GM19324 (cell line): Measurements from ENCODE around the gene TPRA1.
"Not testable (repeated sequence)": the region's sequence is repeated elsewhere in the genome, so short reads cannot be mapped to it uniquely, and the experiment has no call there.

Source experiments
- ATAC-seq: cut with Tn5 transposase; IDR thresholded peaks from one replicate; pipeline ENCODE4 v1.9.1; 2021; ENCODE audit warnings: mild to moderate bottlenecking, moderate library complexity; ENCODE audit not compliant: unreplicated experiment, low FRiP score

The TPRA1 gene

DNA sequence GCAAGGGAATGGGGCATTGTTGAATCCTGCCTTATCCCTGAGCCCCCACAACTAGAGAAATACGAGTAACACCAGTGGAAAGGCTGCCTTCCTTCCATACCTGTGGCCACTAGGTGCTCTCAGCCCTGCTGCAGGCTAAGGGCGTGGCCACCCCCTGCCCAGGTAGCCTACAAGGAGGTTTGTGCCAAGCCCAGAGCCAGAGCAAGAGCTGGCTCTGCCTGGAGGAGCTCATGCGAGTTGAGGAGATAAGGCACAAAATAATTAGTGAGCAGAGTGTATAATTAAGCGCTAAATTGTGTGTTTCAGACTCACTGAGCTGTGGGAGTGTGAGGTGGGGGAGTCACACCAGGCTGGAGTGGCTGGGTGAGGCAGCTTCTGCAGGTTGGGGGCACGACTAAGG lies 49.2 kb downstream of the TPRA1 start:
- no peak for ATAC-seq

- ATAC-seq = no peak
These were observed 51.0 kb downstream of the TPRA1 start for GRCh38 chr3:127539366-127540060.

GRCh38 chr3:127538569-127538968 lies 52.0 kb downstream of the TPRA1 start:
- no peak for ATAC-seq

DNA sequence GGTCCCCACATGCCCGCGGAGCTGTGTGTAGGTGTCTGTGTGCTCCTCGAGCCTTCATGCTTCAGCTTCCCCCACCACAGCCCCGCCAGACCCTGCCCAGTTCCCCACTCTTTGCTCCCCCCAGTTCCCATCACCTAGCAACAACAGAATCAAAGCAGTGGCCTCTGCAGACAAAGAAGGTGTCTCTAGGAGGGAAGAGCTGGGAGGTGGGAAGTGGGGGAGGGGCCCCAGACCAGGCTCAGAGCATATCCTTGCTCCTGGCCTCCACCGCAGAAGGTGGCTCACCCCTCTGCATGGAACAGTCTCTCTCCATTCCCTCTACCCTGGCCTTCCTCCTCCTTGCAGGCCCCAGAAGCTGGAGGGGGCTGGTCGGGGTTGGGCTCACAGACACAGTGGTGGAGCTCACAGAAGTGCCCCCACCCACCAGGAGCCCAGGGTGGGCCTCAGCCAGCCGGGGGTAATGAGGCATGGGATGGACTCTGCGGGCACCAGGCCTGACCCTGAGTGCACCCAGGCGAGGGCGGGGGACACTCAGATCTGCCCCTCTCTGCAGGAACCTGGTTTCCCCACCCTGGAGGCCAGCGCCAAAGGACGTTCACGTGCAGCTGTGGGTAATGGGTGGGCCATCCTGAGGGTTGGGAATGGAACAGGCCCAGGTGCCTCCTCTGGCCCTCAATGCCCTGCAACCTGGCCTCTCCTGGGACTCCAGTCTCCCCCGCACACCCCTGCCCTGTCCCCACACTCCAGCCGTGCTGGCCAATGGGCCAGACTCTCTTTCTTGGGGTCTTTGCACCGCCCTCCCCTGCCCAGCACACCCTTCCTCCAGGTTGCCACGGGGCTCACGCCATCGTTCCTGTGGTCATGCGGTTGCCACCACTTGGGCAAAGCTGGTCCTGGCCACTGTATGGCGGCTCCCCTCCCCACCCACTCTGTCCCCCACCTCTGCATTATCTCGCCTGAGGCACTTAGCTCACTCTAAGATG lies 53.4 kb downstream of the TPRA1 start:
- no peak for ATAC-seq

GRCh38 chr3:127535901-127536829 lies 54.4 kb downstream of the TPRA1 start:
- ATAC-seq = no peak

DNA sequence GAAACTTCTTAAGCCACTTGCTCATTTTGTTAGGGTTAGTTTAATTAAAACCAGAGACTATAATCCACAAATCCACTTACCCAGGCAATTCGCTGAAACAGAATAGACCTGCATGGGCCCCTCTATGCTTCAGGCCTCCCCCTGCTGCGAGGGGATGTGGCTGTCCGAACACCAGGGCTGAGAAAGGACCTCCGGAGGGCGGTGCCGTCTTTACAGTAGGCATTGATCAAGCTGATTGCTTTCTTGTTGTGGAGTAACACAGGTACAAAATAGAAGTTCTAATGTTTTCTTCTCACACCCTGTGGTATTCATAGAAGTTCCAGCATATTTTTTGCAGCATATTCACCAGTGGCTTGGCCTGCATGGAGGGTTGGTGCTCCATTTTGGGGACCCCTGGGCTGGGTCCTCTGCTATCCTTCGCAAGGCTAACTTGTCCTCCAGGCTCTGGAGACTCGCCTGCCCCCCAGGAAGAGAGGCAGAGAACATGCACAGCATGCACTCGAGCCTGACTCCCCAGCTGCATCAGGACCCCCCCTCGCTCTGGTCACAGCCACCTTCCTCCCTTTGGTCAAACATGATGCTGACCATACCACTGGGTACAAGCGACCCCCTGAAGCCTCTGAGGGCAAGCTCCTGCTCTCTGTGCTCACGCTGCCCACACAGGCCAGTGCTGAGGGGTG lies 55.3 kb downstream of the TPRA1 start:
- ATAC-seq = no peak

GRCh38 chr3:127534564-127534963 lies 56.0 kb downstream of the TPRA1 start:
- no peak for ATAC-seq

DNA sequence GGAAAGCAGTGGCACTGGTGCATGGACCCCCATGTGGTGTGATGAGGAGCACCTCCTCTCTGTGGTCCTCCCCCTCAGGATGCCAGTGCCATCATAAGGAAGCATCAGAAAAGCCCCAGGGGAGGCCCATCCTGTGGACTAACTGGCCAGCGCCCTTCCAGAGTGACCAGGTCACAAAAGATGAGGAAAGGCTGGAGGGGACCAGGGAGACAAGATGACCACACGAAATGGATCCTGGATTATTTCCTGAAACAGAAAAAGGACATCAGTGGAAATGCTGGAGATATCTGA lies 56.4 kb downstream of the TPRA1 start:
- no peak for ATAC-seq

DNA sequence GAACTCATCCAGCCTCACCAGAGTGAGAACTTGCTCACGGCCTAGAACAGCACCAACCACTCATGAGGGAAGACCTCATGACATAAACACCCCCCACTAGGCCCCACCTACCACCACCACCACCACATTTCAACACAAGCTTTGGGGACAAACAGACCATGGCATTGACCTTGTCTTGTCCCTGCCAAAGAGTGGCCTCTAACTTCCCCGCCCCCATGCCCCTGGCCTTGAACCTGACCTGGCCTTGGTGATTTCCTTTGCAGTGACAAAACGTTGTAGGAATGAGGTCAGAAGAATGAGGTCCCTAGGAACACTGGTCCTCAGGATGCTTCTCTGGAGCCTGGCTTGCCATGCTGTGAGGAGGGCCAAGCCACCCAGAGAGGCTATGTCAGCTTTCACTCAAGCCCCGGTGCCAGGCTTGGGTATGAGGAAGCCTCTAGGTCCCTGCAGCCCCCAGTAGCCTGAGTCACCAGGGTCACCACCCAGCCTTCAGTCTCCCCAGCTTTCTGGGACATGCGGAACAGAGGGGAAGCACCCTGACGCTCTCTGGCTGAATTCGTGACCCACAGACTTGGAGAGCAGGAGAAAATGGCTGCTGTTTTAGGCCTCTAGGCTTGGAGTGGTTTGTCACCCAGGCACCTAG lies 57.9 kb downstream of the TPRA1 start:
- no peak for ATAC-seq

DNA sequence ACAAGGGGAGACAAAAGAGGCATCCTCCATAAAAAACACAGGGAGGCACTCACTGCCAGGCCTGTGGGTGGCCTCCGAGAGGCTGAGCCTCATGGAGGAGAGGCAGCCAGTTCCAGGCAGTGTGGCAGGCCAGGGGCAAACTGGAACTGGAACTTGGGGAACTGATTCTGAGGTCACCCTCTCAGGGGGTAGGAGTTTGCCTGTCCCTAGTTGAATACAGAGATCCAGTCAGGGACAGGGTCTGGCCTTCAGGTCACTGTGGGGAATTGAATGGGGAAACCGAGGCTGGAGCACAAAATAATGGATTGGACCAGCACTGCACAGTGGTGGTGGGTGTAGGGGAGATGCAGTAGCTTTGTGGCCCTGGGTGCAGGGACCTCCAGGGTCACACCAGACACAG lies 58.7 kb downstream of the TPRA1 start:
- no peak for ATAC-seq

DNA sequence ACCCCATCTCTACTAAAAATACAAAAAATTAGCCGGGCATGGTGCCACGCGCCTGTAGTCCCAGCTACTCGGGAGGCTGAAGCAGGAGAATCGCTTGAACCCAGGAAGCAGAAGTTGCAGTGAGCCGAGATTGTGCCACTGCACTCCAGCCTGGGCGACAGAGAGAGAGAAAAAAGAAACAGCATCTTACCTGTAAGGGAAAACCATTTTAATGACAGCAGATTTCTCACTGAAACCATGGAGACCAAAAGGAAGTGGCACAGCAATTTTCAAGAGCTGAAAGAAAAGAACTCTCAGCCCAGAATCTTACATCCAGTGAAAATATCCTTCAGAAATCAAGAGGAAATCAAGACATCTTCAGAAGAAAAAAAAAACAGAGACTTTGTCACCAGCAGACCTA lies 59.7 kb downstream of the TPRA1 start:
- not testable (repeated sequence) for ATAC-seq

DNA sequence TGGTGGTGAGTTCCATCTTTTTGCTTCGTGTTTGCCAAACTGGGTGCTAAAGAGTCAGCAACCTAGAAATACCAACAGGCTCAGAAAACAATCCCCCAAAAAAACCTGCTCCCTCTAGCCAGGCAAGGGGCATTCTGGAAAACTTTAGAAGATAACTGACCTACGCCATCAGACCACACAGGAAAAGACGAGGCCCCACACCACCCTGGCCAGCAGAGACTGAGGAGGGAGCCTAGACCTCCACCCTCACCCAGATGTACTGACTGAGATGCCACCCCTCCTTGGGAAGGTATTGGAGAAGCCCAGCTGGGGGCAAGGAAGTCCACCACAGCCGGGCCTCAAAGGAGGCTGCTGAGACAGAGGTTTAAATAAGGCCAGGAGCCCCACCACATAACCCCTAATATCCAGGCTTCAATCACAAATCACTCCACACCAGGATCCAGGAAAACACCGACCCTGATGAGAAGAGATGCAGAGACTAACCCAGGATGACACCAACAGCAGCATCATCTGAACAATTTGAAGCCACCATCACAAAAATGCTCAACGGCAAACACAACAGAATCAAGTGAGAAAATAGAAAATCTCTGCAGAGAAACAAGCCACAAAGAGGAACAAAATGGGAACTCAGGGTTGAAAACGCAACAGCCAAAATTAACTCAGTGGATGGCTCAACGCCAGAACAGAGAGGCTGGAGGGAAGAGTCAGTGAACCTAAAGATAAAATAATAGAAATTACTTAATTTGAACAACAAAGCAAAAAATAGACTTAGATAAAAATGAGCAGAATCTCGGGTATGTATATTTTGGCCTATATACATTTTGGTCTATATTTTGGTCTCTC lies 61.0 kb downstream of the TPRA1 start:
- no peak for ATAC-seq

- no peak for ATAC-seq
These were observed 65.2 kb downstream of the TPRA1 start for GRCh38 chr3:127525373-127525772.

GRCh38 chr3:127524296-127524896 lies 66.1 kb downstream of the TPRA1 start:
- ATAC-seq = no peak
